Skeletal muscle cell (primary cell): ENCODE measurements around the gene MYL12A.
A peak's percentile ranks its signal among the peaks of the same experiment; 100 is the strongest.

Experiments
- DNase-seq: peaks from one replicate; pipeline ENCODE4 v3.0.0-alpha.2; 2010; ENCODE audit warnings: low read depth
- H3K4me3 ChIP-seq: 2 replicates; pipeline ENCODE4 v1.5.1; 2011; ENCODE audit warnings: low read depth, mild to moderate bottlenecking, control low read depth, low read length, moderate library complexity

The MYL12A gene

DNA sequence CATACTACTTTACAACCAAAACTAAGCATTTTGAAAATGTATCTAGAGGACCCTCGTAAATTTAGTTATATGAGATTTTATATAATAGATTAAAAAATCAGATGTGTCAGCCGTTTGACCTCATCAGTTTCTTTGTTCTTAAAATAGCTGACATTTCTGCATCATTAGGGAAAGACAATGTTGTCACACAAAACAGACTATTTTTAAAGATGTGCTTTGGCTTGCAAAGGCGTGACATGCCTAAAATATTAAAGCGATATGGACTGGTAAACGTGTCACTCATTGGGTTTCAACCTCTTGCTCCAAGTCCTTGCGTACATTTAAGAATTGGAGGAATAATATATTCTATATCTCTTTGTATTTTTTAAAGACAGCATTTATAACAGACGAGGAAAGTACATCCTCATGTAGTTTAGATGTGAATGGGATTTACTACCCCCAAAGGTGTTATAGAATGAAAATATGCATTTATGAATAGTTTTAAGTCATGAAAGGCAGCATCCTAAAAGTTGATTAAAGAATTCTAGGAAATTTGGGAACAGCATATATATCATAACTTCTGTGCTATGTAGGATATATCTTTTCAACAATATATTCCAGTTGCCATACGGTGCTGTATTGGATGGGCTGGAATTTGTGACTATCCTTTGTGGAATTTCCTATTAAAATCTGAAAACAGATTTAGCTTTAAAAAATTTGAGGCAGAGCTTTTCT is 3.8 kb downstream of the MYL12A start:
- DNase-seq: no peak
- no peak overlapping the region for H3K4me3 ChIP-seq

DNA sequence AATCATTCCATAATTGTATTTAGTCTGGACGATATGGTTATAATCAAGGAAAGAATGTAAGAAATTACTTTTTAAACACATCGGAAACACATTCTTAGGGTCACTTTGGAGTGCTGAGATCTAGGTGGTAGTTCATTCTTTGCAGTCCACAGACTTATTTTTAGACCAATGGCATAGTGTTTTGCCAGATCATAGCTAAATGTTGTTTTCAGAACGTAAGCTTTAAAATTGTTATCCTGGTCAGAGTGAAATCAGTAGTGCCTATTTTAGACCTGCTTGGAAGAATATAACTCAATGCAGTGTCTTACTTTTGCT is 4.3 kb downstream of the MYL12A start:
- DNase-seq: no peak
- H3K4me3 ChIP-seq: no peak overlapping the region

DNA sequence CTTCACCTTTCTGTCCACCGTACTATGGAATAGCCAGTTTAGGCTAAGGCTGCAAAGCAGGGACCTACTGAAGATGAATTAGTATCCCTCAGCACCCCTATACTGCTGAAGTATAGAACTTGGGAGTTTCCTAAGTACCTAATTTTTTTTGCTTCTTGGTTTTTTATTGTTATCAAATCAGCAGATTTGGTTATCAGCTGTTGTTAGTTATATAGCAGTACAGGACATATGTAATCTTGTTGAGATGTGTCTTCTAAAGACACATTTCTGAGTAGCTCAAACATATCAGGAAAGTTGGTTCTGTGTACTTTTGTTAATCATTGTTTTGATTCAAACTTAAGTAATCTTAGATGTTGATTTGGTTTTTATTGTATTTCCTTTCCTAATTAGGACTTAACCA is 5.2 kb downstream of the MYL12A start:
- H3K4me3 ChIP-seq: no peak overlapping the region
- no peak for DNase-seq

DNA sequence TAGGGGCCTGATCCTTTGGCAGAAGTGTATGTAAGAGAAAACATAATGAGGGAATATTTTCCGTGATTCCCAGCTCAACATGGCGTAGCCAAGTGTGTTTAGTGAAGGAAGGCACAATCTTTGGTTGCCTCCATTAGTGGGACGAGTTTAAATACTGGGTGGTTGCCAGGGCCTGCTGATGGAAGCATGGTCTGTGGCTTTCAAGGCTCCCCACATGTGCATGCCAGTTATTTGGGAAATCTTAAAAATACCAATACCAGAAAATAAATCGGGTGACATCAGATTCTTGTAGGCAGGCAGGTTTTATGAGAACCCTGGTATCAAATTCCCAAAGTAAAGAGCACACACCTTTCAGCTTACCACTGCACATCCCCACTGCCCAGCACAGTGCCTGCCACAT is 7.1 kb downstream of the MYL12A start:
- H3K4me3 ChIP-seq: no peak overlapping the region
- DNase-seq: no peak

- DNase-seq: no peak
- H3K4me3 ChIP-seq: no peak overlapping the region
Measured at GRCh38 chr18:3255611-3256165, 8.1 kb downstream of the MYL12A start.

- DNase-seq: no peak
- H3K4me3 ChIP-seq: no peak overlapping the region
Measured at GRCh38 chr18:3256693-3257626, 9.4 kb downstream of the MYL12A start.

- no peak for DNase-seq
Measured at GRCh38 chr18:3257627-3258120, 10.1 kb downstream of the MYL12A start.

DNA sequence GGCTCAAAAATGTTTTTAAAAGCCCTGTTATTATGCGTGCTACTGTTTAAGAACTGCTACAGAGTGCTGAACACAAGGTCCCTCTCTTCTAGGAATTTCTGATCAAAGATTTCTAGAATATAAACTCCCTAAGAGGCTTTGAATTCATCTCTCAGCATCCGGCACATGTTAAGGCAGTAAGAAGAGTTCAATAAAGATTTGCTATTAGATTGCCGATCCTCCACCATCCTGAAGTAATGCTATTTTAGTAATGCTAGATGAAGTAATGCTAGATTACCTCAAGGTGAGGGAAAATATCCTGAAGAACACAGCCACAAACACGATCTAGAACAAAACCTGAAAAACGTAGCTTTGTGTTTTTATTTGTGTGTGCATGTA is 13.4 kb downstream of the MYL12A start:
- DNase-seq: no peak
- H3K4me3 ChIP-seq: peak overlapping the region; percentile 87

More at GRCh38 chr18:3257627-3258120, 10.1 kb downstream of the MYL12A start:
- H3K4me3 ChIP-seq: no peak overlapping the region

GRCh38 chr18:3261373-3262233 is 14.0 kb downstream of the MYL12A start, which contains the start of gene MYL12B:
TSS of gene MYL12B (plus strand) at chr18:3262133. CDS start at chr18:3272899, 10,766 bp downstream.
- peak within 1 kb of the TSS; percentile 87 for H3K4me3 ChIP-seq
- DNase-seq: no peak

GRCh38 chr18:3262234-3263131 is 14.9 kb downstream of the MYL12A start:
- H3K4me3 ChIP-seq: peak overlapping the region; percentile 87
- DNase-seq: no peak

DNA sequence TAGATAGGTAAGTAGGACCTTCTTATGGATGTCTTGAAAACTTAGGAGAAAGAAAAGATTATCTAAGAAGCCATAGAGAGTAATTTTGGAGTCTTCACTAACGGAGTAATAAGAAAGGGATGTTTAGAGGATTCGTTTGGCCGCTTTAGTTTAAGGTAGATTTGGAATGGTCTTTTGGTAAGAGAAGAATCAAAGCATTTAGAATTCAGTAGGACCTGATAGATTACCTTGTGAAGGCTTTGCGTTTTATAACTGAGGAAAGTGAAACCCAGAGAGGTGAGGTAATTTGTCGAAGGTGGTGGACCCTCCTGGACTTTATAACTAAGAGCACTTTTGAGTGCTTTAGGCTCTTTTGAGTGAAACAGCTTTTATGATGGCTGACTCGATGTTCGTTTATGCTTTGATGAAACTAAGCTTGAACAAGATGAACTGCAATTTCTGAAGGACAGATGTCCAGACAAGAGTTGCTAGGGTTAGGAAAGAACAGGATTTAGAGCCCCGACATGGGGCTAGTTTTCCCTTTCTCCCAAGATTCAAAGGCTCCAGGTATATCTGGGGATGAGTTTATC is 15.6 kb downstream of the MYL12A start:
- no peak for DNase-seq
- H3K4me3 ChIP-seq: peak overlapping the region; percentile 87

DNA sequence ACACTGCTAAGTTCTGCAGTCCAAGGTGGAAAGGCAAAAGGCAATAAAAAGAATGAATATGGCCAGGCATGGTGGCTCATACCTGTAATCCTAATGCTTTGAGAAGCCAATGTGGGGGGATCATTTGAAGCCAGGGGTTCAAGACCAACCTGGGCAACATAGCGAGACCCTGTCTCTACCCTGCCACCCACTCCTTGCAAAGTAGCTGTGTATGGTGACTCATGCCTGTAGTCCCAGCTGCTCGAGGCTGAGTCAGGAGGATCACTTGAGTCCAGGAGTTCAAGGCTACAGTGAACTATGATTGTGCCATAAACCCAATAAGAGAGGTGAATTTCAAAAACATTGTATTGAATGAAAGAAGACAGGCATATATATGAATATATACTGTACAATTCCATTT is 16.8 kb downstream of the MYL12A start:
- no peak for DNase-seq
- H3K4me3 ChIP-seq: no peak overlapping the region

DNA sequence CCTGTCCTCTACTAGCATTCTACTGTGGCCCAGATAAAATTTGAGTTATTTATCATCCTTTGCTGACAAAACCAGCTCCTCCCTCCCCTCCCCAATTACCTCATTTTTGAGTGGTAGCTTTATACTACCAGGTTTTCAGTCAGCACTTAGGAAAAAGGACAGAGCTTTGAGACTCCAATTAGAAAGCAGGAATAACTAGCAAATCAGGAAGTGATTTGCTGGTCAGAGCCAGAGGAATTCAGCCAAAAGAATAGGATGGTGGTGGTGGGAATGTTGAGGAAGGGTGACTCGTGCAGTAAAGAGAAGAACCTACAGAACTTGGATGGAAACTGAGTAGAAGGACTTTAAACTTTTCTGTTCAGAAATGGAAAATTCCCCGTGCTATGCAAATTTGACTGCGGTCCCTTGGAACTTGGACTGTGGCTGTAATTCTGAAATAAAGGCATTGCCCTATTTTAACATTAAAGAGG is 18.0 kb downstream of the MYL12A start:
- DNase-seq: no peak
- H3K4me3 ChIP-seq: no peak overlapping the region

GRCh38 chr18:3266062-3266608 is 18.5 kb downstream of the MYL12A start:
- H3K4me3 ChIP-seq: no peak overlapping the region
- no peak for DNase-seq

DNA sequence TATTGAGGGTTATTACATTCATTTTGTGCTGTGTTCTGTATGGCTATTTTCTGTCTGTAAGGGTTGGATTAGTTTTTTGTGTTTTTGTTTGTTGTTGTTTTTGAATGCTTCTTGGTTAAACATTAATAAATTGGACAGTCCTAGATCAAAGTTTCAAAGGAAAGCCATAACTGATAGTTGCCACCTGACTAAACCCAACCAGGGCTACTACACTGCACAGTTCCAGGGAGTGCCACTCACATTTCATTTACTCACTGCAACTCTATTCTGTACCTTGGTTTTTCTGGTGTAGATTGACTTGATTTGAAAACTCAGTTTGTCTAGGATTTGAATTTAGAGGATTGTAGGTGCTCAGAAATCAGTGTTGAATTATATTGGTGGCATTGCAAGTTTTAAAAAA is 20.7 kb downstream of the MYL12A start:
- DNase-seq: no peak
- H3K4me3 ChIP-seq: no peak overlapping the region

DNA sequence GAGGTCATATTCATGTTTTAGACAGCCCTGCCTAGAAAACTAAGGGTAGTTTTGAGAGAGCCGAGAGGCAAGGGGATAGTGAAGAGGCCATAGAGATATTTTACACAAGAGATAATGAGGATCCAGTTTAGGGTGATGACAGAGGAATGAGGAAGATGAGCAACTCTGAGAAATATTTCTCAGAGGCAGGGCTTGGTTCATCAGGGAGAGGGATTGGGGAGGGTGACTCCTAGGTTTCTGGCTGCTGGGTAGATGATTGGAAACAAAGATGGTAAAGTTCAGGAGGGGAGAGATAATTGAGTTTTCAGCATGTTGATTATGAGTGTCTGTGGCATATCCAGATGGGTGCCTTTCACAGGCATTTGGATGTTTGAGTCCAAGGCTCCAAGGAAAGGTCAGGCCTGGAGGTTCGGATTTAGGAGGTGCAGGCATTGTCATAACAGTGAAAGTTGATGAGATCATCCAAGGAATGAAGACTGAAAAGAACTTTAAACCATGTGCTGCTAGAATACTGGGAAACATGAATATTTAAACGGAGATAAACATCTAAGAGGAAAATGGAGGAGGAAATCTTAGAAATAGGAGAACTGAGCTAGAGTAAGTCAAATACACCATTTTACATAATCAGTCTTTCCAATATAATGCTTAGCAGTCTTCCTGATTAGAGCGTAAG is 21.8 kb downstream of the MYL12A start:
- DNase-seq: no peak
- no peak overlapping the region for H3K4me3 ChIP-seq

- no peak overlapping the region for H3K4me3 ChIP-seq
- DNase-seq: no peak
Measured at GRCh38 chr18:3269914-3270299, 22.3 kb downstream of the MYL12A start.
